Stomach (tissue), 9 donors: Measurements from ENCODE around the gene FAM20C. TPM values are rescaled to one million over a fixed set of nuclear protein-coding genes. Genes with fewer than 3 reads are reported as not detected.

Experiments
- DNase-seq, 2 donors: peaks; one replicate each; pipeline versions ENCODE4 v3.0.0 to v3.0.0-alpha.2; 2013 to 2019
- H3K27ac ChIP-seq, 5 donors: fragments of 200-600 bp in 4 of 5; sonication (generic) in 4 of 5; one replicate each; pipeline ENCODE4 v1.5.1; 2013 to 2019; ENCODE audit warnings: mild to moderate bottlenecking in 1 of 5, moderate library complexity in 1 of 5
- H3K27me3 ChIP-seq, 3 donors: fragments of 200-600 bp; sonication (generic); one replicate each; pipeline ENCODE4 v1.5.1; 2017 to 2019; ENCODE audit warnings: mixed run types in 1 of 3
- H3K36me3 ChIP-seq, 4 donors: fragments of 200-600 bp; sonication (generic); 1 replicate in 3 of 4; 2 replicates in 1 of 4; pipeline ENCODE4 v1.5.1; 2016 to 2019
- H3K4me1 ChIP-seq, 4 donors: fragments of 200-600 bp; sonication (generic); one replicate each; pipeline ENCODE4 v1.5.1; 2016 to 2019
- H3K4me3 ChIP-seq, 4 donors: fragments of 200-600 bp; sonication (generic) in 3 of 4; one replicate each; pipeline ENCODE4 v1.5.1; 2016 to 2019; ENCODE audit warnings: mild to moderate bottlenecking in 1 of 4
- H3K9me3 ChIP-seq, 4 donors: fragments of 200-600 bp; sonication (generic); one replicate each; pipeline ENCODE4 v1.5.1; 2016 to 2019
- EP300 ChIP-seq: sonication (generic); formaldehyde crosslinking; IDR thresholded peaks from one replicate; pipeline ENCODE4 v1.6.1; 2017; ENCODE audit warnings: antibody characterized with exemption
- POLR2A ChIP-seq, 4 donors: fragments of 450-650 bp; IDR thresholded peaks; one replicate each; pipeline ENCODE4 v1.6.1; 2016; ENCODE audit warnings: antibody characterized with exemption in 4 of 4, control low read depth in 2 of 4, mild to moderate bottlenecking in 1 of 4, moderate library complexity in 1 of 4
- POLR2AphosphoS5 ChIP-seq, 3 donors: sonication (generic); formaldehyde crosslinking; IDR thresholded peaks; one replicate each; pipeline ENCODE4 v1.6.1; 2016; ENCODE audit warnings: antibody characterized with exemption in 3 of 3
- WGBS, 5 donors: extraction: QIAGEN DNeasy Blood & Tissue Kit in 3 of 5; methylation state at CpG; one replicate each; pipeline versions ENCODE4 v1.1.5 to v1.1.7; 2013 to 2018; 5-methylcytosine and 5-hydroxymethylcytosine counted together
- intact Hi-C: fragments of 100-400 bp; cut with DNase I; formaldehyde crosslinking; loops from one replicate; pipeline ENCODE4 v1.15.1; 2023; ENCODE audit warnings: low total_unique reads
- polyA plus RNA-seq, 3 donors: library from polyadenylated mRNA; stranded (reverse); fragments of 200-250 nt; gene quantifications; one replicate each; pipeline ENCODE4 v1.2.3, GENCODE V29; 2013
- total RNA-seq, 5 donors: library from RNA; depleted of rRNA; stranded (reverse); fragments of >200 nt; gene quantifications; one replicate each; pipeline versions ENCODE4 v1.1.0 to v1.2.3, GENCODE V29; 2014 to 2016
- TF ChIP-seq, protein P1 (sequence below), 7 experiments: fragments of 450-650 bp in 4 of 7; fragments of 200-600 bp in 3 of 7; sonication (generic) in 3 of 7; IDR thresholded peaks; one replicate each; pipeline ENCODE4 v1.5.1; 2016 to 2019; ENCODE audit warnings: antibody characterized with exemption in 7 of 7, control low read depth in 2 of 7, mild to moderate bottlenecking in 1 of 7
- donor health status: healthy with polysubstance abuse.
- donor health status: Bipolar disorder and iron deficiency.
- donor health status: healthy.

FAM20C gene
- total and polyA plus RNA-seq, 8 donors, result 19.1 to 89.8 (median 34.5) TPM

DNA sequence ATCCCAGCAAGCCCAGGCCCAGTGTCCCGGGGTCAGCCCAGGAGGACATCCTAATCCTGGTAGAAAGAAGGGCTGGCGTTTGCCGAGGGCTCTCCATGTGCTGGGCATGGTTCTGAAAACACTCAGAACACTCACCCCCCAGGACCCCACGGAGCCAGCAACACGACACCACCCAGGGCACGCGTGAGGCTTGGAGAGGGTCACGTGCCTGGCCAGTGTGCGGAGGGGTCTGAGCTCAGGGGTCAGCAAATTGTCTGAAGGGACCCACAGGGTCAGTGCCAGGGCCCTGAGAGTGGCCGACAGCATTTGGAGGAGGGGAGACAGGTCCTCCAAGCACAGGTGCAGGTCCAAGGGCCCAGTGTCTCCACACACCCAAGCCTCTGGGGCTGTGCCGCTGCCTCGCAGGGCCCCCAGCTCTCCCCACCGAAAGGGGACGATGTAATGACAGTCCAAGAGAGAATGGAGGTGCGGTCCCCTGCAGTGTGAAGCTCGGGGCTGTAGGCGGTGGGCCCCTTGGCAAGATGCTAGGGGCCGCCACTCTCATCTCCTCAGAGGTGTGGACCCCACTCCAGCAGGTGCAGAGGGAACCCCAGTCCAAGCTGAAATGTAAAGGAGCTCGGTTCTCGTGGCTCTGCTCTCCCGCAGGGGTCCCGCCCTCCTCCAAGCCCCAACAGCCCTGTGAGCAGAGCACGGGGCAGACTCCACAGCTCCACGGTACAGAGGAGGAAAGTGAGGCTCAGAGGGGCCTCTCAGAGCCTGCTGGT is 105.4 kb downstream of the FAM20C start:
- WGBS, 5 donors, result 78 to 84% (median 82%) methylated on average over 17 to 24 of the region's 24 CpGs
- Histone ChIP-seq H3K9me3 (no peaks in the 10 kb centered on the region), H3K36me3 (no peaks in the 10 kb centered on the region), H3K27ac (no peak overlapping the region), H3K4me1 (no peaks in the 10 kb centered on the region), H3K4me3 (no peak overlapping the region), H3K27me3 (peaks cover 0 to 48% (median 16%) of the 10 kb centered on the region in 3 donors)
- no peak for DNase-seq
- TF ChIP-seq POLR2AphosphoS5 (IDR thresholded peaks at IDR 0.05) (no peak), EP300 (no peak)
- TF ChIP-seq, protein P1, sequence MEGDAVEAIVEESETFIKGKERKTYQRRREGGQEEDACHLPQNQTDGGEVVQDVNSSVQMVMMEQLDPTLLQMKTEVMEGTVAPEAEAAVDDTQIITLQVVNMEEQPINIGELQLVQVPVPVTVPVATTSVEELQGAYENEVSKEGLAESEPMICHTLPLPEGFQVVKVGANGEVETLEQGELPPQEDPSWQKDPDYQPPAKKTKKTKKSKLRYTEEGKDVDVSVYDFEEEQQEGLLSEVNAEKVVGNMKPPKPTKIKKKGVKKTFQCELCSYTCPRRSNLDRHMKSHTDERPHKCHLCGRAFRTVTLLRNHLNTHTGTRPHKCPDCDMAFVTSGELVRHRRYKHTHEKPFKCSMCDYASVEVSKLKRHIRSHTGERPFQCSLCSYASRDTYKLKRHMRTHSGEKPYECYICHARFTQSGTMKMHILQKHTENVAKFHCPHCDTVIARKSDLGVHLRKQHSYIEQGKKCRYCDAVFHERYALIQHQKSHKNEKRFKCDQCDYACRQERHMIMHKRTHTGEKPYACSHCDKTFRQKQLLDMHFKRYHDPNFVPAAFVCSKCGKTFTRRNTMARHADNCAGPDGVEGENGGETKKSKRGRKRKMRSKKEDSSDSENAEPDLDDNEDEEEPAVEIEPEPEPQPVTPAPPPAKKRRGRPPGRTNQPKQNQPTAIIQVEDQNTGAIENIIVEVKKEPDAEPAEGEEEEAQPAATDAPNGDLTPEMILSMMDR (IDR thresholded peaks at IDR 0.05), result no peak
- intact Hi-C loops, result no loop called here

DNA sequence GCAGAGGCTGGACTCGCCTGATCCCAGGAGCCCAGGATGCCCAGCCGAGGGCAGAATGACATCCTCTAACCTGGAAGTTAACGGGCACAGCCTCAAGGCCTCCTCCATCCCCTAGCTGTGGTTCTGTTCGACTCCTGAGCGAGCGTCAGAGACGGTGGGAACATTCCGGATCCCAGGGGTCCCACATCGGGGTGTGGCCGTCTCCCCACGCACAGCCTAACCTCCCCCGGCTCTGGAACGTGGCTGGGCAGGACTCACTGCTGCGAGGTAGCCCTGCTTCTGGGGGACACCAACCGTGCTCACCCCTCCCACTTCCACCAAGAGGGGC is 106.0 kb downstream of the FAM20C start:
- Histone ChIP-seq H3K4me1 (no peaks in the 10 kb centered on the region), H3K4me3 (no peak overlapping the region), H3K9me3 (no peaks in the 10 kb centered on the region), H3K27me3 (peaks cover 0 to 42% (median 16%) of the 10 kb centered on the region in 3 donors), H3K36me3 (no peaks in the 10 kb centered on the region), H3K27ac (no peak overlapping the region)
- TF ChIP-seq, protein P1 (IDR thresholded peaks at IDR 0.05), result no peak
- TF ChIP-seq EP300 (no peak), POLR2A (IDR thresholded peaks at IDR 0.05) (no peak), POLR2AphosphoS5 (IDR thresholded peaks at IDR 0.05) (no peak)
- DNase-seq, result no peak
- intact Hi-C loops, result no loop called here
- WGBS, 5 donors, result 68 to 90% (median 83%) methylated on average over 7 to 15 of the region's 15 CpGs

DNA sequence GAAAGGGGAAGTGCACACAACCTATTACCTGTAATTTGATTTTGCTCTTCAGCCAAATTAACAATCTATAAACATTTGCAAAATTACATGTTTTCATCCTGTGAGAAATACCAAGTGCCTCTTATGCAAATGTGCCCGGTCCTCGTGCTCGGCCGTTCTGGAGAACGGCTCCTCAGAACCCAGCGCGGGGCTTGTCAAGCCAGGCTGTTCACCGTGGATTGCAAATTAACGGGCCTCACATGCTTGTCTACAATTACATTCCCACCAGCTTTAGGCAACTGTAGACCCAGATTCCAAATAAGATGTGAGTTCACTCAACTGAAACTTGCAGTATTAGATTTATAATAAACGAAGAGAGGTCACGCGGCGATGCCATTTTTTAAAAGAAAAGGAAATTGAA is 106.4 kb downstream of the FAM20C start:
- Histone ChIP-seq H3K27ac (no peak overlapping the region), H3K9me3 (no peaks in the 10 kb centered on the region), H3K27me3 (peaks cover 0 to 38% (median 15%) of the 10 kb centered on the region in 3 donors), H3K36me3 (no peaks in the 10 kb centered on the region), H3K4me1 (no peaks in the 10 kb centered on the region), H3K4me3 (no peak overlapping the region)
- no peak for DNase-seq
- intact Hi-C loops, result no loop called here
- WGBS, 5 donors, result 81 to 89% (median 84%) methylated on average over 13 of the region's 13 CpGs
- TF ChIP-seq EP300 (no peak), POLR2AphosphoS5 (IDR thresholded peaks at IDR 0.05) (no peak), POLR2A (IDR thresholded peaks at IDR 0.05) (no peak)

DNA sequence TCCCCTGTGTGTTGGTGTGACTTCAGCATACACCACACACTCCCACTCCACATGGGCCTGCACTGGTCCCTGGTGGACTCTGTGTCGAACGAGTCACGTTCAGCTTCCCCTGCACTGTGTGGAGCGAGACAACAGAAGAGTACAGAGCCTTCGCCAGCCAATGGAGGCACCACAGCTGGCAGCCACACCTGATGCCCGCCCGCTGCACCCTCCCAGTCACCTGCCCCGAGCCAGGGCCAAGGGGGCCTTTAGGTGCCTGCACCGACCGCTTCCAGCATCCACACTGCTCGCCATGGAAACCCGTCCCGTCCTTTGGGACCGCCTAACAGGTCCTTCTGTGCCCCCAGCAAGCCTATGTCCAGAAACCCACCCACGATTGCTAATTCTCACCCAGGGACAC is 106.8 kb downstream of the FAM20C start:
- Histone ChIP-seq H3K36me3 (no peaks in the 10 kb centered on the region), H3K4me1 (no peaks in the 10 kb centered on the region), H3K4me3 (no peak overlapping the region), H3K27me3 (peaks cover 0 to 38% (median 11%) of the 10 kb centered on the region in 3 donors), H3K9me3 (no peaks in the 10 kb centered on the region), H3K27ac (no peak overlapping the region)
- 89 to 93% (median 93%) methylated on average over 15 of the region's 15 CpGs for WGBS, 5 donors
- TF ChIP-seq EP300 (no peak), POLR2A (IDR thresholded peaks at IDR 0.05) (no peak), POLR2AphosphoS5 (IDR thresholded peaks at IDR 0.05) (no peak)
- TF ChIP-seq, protein P1 (IDR thresholded peaks at IDR 0.05), result no peak
- intact Hi-C loops, result no loop called here
- DNase-seq, result no peak

DNA sequence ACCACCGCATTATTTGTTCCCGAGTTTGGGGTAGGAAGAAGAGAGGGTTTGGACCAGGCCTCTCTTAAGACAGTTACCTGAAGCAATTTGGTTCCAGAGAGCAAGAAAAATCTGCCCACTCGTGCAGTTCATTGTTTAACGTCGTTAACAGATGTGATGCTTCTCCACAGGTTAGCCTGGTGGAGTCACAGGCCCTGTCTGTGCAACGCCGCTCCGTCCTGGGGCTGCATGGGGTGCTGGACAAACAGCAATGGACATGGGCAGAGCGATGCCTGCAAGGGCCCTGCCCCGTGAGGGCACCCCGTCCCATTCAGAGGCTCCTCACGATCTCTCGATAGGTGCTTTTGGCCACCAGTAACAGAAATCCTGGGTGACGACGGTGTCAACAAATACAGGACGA is 107.3 kb downstream of the FAM20C start:
- DNase-seq, result no peak
- TF ChIP-seq, protein P1 (IDR thresholded peaks at IDR 0.05), result no peak
- TF ChIP-seq POLR2AphosphoS5 (IDR thresholded peaks at IDR 0.05), result no peak
- no peak for TF ChIP-seq EP300
- TF ChIP-seq POLR2A (IDR thresholded peaks at IDR 0.05), result no peak
- intact Hi-C loops, result no loop called here
- H3K27ac ChIP-seq, result no peak overlapping the region
- WGBS, 5 donors, result 87 to 96% (median 91%) methylated on average over 12 to 16 of the region's 16 CpGs
- H3K36me3 ChIP-seq, result no peaks in the 10 kb centered on the region
- H3K9me3 ChIP-seq, result no peaks in the 10 kb centered on the region
- H3K4me3 ChIP-seq, result no peak overlapping the region
- H3K4me1 ChIP-seq, result no peaks in the 10 kb centered on the region
- H3K27me3 ChIP-seq, result peaks cover 0 to 34% (median 6%) of the 10 kb centered on the region in 3 donors
